HT1080 (cell line): ENCODE measurements around the gene CAMSAP1. TPM values are rescaled to one million over a fixed set of nuclear protein-coding genes. Genes with fewer than 3 reads are reported as not detected.

Experiments
- DNase-seq: peaks from one replicate; pipeline ENCODE4 v3.0.0-alpha.2; 2015; ENCODE audit warnings: low read depth
- total RNA-seq: library from RNA; depleted of rRNA; stranded (reverse); fragments of >200 nt; shearing (Covaris generic); gene quantifications from 2 replicates; pipeline ENCODE4 v1.2.3, GENCODE V29; 2014

Gene CAMSAP1
- total RNA-seq, 1 experiment from 2014 or later: 25.6 TPM

GRCh38 chr9:135793221-135794056, 113.9 kb downstream of the CAMSAP1 start:
- DNase-seq: no peak

GRCh38 chr9:135792268-135793128, 114.8 kb downstream of the CAMSAP1 start:
- no peak for DNase-seq

- no peak for DNase-seq
These were observed 115.7 kb downstream of the CAMSAP1 start for GRCh38 chr9:135791431-135792267.

GRCh38 chr9:135790850-135791249, 116.5 kb downstream of the CAMSAP1 start:
- no peak for DNase-seq

- no peak for DNase-seq
These were observed 117.0 kb downstream of the CAMSAP1 start for GRCh38 chr9:135790356-135790755.

GRCh38 chr9:135789838-135790291, 117.5 kb downstream of the CAMSAP1 start:
- DNase-seq: no peak

GRCh38 chr9:135788576-135789300, 118.6 kb downstream of the CAMSAP1 start:
- DNase-seq: no peak

- DNase-seq: no peak
These were observed 119.4 kb downstream of the CAMSAP1 start for GRCh38 chr9:135787776-135788575.

GRCh38 chr9:135787317-135787716, 120.0 kb downstream of the CAMSAP1 start:
- DNase-seq: no peak

GRCh38 chr9:135786146-135786690, 121.1 kb downstream of the CAMSAP1 start:
- DNase-seq: no peak

GRCh38 chr9:135785013-135785575, 122.3 kb downstream of the CAMSAP1 start:
- no peak for DNase-seq

GRCh38 chr9:135783540-135784245, 123.7 kb downstream of the CAMSAP1 start:
- DNase-seq: no peak

- no peak for DNase-seq
These were observed 124.4 kb downstream of the CAMSAP1 start for GRCh38 chr9:135782946-135783345.

- DNase-seq: no peak
These were observed 126.7 kb downstream of the CAMSAP1 start for GRCh38 chr9:135780626-135781025.

- no peak for DNase-seq
These were observed 127.3 kb downstream of the CAMSAP1 start for GRCh38 chr9:135780086-135780485.

- no peak for DNase-seq
These were observed 127.8 kb downstream of the CAMSAP1 start for GRCh38 chr9:135779571-135779970.

GRCh38 chr9:135778421-135778820, 128.9 kb downstream of the CAMSAP1 start:
- no peak for DNase-seq

- DNase-seq: no peak
These were observed 129.6 kb downstream of the CAMSAP1 start for GRCh38 chr9:135777623-135778177.
